ENCODE results near the gene CYP26C1.

CYP26C1 gene

GRCh38 chr10:93064874-93065660 lies 4.5 kb downstream of the CYP26C1 start:
- no peak for DNase-seq

- DNase-seq: no peak
These were observed 5.3 kb downstream of the CYP26C1 start for GRCh38 chr10:93065675-93066543.

- no peak for DNase-seq
These were observed 5.9 kb downstream of the CYP26C1 start for GRCh38 chr10:93066544-93066913.

GRCh38 chr10:93067443-93068365 lies 7.1 kb downstream of the CYP26C1 start:
- no peak for DNase-seq

GRCh38 chr10:93068411-93069244 lies 8.0 kb downstream of the CYP26C1 start:
- no peak for DNase-seq

- no peak for DNase-seq
These were observed 8.6 kb downstream of the CYP26C1 start for GRCh38 chr10:93069245-93069561.

- DNase-seq: no peak
These were observed 10.0 kb downstream of the CYP26C1 start for GRCh38 chr10:93070378-93071176.

- no peak for DNase-seq
These were observed 10.5 kb downstream of the CYP26C1 start for GRCh38 chr10:93071177-93071472.

- no peak for DNase-seq
These were observed 11.2 kb downstream of the CYP26C1 start for GRCh38 chr10:93071674-93072224.

- no peak for DNase-seq
These were observed 11.7 kb downstream of the CYP26C1 start for GRCh38 chr10:93072225-93072712.

- DNase-seq: no peak
These were observed 12.3 kb downstream of the CYP26C1 start for GRCh38 chr10:93072713-93073538.

- no peak for DNase-seq
These were observed 13.0 kb downstream of the CYP26C1 start, which contains the start of gene CYP26A1 for GRCh38 chr10:93073539-93074146. Gene CYP26A1, plus strand, starts transcription at chr10:93073893. Its CDS starts 42 bp downstream, at chr10:93073935.

GRCh38 chr10:93074147-93074596 lies 13.6 kb downstream of the CYP26C1 start:
- DNase-seq: no peak

- DNase-seq: no peak
These were observed 14.2 kb downstream of the CYP26C1 start for GRCh38 chr10:93074597-93075368.

GRCh38 chr10:93075369-93076221 lies 15.0 kb downstream of the CYP26C1 start:
- no peak for DNase-seq

GRCh38 chr10:93076871-93077270 lies 16.3 kb downstream of the CYP26C1 start:
- DNase-seq: no peak

GRCh38 chr10:93077860-93078337 lies 17.3 kb downstream of the CYP26C1 start:
- DNase-seq: no peak
